ENCODE results near the gene DLG4.

Gene DLG4

GRCh38 chr17:7228920-7229319, 9.3 kb upstream of the DLG4 start:
- DNase-seq, result no peak

DNA sequence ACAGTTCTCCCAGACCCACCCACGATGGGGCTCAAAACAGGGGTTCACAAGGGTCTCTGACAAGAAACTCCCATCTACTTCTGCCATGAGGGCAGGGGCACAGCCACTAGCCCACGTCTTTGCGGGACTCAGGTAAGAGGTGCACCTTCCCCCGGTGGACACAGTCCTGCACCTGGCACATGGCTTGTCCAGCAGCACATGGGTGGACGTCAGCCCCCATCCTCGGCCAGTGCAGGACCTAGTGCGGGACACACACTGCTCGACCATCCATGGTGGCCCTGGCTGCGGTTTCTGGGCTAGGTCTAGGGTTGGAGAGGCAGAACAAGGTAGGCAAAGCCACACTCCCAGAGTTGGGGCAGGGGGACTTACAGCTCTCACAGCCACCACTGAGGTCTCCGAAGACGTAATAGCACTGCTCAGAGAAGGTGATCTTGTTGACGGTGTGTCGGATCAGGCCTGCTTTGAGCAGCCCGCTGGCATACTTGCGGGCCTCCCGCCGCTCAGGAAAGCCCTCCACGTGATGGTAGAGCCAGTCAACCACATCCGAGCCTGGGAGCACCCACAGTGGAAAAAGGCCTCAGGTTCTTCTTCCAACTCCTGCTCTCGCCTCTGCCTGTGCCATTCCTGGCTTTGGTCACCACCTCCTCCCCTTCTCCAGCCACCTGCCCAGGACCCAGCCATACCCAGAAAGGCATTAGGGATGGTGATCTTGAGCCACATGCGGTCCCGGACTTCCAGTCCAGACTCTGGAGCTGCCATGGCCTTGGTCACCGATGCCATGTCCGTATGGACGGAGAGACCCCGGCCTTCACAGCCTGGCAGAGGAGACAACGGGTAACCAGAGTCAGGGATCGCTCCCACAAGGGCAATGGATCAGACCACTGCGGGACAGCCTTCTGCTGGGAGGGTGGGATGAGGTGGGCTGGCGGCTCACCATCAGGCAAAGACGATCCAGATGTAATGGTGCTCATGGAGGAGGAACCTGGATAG, 7.4 kb upstream of the DLG4 start:
- DNase-seq, result no peak

- DNase-seq, result no peak
These were observed 6.2 kb upstream of the DLG4 start for GRCh38 chr17:7225711-7226331.

GRCh38 chr17:7224661-7225111, 5.0 kb upstream of the DLG4 start:
- DNase-seq, result no peak

DNA sequence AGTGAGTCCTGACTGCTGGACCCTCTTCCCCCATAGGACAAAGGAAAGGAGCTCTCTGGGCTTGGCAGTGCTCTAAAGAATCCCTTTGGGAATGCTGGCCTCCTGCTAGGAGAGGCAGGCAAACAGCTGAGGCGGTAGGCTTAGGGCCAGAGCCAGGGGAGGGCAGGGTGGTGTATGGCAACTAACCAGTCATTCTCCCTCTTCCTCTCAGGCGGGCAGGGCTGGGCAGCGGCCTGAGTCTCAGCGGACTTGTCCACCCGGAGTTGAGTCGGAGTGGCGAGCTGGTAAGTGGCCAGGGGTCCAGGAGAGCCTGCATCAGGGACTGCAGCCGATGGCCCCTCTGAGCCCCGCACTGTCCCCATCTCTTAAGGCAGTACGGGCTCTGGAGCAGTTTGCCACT, 4.5 kb upstream of the DLG4 start:
- no peak for DNase-seq

- no peak for DNase-seq
These were observed 3.7 kb upstream of the DLG4 start for GRCh38 chr17:7223375-7223774.

- no peak for DNase-seq
These were observed 3.3 kb upstream of the DLG4 start for GRCh38 chr17:7222972-7223292.

DNA sequence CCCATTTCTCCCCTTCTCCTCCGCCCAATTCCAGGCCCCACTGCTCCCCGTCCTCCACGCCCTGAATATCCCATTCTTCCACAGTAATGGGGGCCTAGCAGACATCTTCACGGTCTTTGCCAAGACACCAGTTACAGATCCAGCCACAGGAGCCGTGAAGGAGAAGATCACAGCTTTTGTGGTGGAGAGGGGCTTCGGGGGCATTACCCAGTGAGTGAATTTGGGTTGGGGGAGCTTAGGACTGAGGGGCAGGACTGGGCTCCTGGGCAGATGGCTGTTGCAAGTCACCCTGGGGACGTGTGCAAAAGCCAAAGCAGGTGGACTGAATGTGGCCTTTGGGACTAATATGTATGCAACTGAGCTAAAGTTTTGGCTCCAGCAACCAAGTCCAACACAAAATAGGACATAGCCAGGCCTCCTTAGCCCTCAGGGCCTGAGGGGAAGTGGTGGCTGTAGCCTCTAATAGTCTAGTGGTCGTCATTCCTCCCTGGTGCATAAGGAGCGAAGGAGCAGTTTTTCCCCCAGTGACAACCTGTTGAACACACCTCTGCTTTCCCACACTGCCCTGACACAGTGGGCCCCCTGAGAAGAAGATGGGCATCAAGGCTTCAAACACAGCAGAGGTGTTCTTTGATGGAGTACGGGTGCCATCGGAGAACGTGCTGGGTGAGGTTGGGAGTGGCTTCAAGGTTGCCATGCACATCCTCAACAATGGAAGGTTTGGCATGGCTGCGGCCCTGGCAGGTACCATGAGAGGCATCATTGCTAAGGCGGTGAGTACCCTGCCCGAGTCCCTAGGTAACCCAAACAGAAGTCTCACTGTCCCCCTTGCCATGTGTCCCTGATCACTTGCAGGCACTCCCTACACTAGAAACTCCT, 2.7 kb upstream of the DLG4 start:
- DNase-seq, result no peak

DNA sequence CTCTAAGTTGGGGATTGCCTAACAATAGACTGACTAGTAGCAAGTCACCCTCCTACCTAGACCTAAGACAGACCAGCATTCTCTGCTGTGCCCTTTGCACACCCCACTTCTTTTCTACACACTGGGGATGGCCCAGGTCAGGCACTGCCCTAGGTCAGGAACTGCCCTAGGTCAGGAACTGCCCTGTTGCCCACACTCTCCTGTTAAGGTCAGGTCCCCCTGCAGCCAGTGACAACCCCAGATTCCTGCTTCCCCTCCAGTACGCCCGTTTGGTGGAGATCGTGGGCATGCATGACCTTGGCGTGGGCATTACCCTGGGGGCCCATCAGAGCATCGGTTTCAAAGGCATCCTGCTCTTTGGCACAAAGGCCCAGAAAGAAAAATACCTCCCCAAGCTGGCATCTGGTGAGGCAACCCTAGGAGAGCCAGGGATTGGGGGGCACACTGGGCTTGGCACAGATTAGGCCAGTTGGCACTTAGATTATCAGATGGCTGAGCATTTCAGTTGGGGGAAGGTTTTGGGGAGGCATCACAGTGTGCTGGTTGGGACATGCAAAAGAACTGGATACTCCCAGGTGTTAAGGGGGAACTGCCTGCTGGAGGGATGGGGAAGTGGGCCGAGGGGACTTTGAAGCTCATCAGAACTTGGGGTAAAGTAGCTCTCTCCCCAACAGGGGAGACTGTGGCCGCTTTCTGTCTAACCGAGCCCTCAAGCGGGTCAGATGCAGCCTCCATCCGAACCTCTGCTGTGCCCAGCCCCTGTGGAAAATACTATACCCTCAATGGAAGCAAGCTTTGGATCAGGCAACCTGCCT, 1.8 kb upstream of the DLG4 start:
- DNase-seq, result no peak

DNA sequence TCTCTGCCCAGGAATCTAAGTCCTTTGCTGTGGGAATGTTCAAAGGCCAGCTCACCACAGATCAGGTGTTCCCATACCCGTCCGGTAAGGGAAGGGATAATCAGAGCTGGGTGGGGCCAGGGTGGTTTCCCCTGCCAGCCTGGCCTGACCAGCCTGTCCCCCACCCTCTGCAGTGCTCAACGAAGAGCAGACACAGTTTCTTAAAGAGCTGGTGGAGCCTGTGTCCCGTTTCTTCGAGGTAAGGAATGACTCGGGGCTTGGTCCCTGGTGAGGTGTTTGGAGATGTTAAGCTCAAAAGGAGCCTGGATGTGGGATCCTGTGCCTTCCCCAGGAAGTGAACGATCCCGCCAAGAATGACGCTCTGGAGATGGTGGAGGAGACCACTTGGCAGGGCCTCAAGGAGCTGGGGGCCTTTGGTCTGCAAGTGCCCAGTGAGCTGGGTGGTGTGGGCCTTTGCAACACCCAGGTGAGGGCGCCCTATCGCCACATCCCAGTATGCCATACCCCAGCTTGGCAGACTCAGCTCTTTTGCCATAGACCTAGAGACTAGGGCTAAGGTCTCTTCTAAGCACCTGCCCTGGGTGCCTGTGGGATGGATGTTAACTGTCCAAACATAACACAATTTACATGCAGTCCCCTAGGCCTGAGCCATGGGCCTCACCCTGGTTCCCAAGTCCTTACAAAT, 1.1 kb upstream of the DLG4 start:
- peak; percentile 26 to 38 (median 28) for DNase-seq

- no peak for DNase-seq
These were observed 316 bp downstream of the DLG4 start for GRCh38 chr17:7219229-7219811.

GRCh38 chr17:7218758-7219157, 878 bp downstream of the DLG4 start:
- DNase-seq, result no peak

- no peak for DNase-seq
These were observed 1.5 kb downstream of the DLG4 start for GRCh38 chr17:7218166-7218565.

DNA sequence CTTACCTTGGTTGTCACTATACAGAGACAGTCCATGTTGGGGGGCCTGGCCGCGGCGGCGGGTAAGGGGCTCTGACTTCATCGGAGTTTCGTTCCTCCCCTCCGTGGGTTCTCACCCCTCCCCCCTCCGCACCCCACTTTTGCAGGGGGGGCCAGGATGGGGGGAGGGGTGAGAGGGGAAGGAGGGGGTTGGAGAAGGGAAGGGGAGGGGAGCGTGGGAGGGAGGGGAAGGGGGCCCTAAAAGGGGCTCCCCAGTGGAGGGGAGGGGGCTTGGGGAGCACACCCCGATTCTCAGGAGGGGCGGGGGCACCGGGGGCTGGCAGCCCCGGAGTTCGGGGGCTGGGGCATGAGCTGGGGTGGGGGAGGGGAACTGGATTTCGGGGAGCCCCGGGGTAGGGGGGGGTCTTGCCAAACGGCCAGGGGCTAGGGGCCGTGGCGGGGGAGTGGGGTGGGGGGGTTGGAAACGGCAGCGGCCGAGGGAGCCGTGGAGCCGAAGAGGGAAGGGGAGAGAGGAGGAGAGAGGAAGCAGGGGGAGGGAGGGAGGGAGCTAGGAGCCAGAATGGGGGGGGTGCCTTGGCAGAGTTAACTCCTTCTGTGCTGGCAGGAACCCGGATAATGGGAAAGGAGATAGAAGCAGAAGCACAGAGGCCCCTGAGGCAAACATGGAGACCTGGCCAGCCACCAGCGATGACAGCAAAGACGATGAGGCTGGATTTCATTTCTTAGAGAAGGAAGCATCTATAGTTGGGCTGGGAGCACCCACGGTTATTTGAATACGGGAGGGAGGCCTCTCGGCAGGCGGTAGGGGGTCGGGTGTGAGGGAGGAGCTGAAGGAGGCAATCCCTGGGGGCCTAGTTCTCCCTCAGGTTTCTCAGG, 2.3 kb downstream of the DLG4 start:
- DNase-seq, result no peak

DNA sequence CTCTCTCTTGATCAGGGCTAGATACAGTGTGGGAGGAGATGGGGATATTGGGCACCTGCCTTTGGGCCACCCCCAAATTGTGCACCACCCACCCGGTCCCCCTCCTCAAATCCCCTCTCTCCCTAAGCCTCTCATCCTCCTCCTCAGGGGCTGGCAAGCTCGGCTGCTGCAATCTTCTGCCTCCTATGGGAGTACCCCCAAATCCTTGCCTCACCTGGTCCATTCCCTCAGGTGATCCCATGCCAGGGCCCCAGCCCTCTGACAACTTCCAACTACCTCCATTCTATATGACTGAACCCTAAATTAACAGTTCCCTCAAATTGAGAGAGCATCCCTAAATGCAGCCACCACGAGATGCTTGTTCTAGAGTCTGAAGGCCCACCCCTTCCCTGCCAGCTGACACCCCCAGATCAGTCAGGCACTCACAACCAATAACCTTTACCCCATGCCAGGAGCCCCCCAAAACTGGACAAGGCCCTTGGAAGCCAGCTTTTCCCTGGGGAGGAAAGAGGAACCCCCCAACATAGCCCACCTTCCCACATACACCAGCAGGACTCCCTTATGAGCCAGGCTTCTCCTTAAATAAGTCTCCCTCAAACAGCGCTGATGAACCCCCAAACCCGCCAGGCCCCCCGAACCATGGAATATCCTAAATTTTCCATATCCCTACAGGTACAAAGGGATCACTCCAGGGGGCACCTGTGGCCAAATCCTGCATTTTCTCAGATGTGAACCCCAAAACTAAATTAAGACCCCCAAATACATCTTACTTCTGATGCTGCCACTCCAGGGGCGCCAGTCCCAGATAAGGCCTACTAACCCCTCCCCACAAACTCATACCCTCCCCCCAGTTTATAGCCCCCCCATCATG, 3.2 kb downstream of the DLG4 start:
- no peak for DNase-seq

DNA sequence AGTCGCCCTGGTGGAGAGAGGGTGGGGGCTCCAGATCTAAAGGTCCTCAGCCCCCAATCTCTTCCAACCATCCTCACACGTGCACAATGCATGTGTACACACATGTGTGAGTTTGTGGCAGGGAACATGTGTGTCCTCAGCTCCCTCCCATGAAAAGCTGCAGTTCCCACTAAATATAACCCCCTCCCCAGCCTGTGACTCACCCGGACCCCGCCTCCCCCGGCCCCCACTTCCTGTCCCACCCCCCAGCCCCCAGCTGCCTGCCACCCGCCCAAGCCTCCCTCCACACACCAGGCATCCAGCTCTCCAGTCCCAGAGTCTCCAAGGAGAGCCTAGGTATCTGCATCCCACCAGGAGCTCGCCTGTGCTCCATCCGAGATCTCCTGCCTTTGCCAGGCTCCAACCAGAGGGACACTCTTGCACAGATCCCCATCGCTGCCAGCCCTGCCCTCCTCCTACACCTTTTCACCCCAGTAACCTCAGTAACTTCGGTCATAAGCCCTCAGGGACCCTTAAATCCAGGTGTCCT, 3.9 kb downstream of the DLG4 start:
- DNase-seq, result no peak

DNA sequence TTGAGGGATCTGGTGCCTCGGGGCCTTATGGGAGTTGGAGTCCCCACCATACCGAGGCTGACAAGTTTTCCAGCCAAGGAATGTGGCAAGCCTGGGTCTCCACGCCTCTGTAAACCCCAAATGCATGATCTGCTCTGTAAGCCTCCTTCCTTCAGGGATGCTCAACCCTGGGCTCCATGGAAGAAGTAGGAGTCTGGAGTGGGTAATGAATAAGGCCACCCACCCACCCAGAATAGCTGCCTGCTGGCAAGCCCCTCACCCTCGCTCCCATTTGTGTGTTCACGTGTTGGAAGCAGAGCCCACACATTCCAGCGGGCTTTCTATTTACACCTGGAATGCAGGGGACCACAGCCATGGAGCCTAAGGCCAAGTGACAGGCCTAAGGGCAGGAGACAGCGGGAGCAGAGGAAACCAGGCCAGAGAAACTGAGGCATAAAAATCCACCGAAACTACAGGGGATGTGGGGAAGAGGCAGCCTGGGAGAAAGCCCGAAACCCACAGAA, 4.4 kb downstream of the DLG4 start:
- DNase-seq, result no peak

DNA sequence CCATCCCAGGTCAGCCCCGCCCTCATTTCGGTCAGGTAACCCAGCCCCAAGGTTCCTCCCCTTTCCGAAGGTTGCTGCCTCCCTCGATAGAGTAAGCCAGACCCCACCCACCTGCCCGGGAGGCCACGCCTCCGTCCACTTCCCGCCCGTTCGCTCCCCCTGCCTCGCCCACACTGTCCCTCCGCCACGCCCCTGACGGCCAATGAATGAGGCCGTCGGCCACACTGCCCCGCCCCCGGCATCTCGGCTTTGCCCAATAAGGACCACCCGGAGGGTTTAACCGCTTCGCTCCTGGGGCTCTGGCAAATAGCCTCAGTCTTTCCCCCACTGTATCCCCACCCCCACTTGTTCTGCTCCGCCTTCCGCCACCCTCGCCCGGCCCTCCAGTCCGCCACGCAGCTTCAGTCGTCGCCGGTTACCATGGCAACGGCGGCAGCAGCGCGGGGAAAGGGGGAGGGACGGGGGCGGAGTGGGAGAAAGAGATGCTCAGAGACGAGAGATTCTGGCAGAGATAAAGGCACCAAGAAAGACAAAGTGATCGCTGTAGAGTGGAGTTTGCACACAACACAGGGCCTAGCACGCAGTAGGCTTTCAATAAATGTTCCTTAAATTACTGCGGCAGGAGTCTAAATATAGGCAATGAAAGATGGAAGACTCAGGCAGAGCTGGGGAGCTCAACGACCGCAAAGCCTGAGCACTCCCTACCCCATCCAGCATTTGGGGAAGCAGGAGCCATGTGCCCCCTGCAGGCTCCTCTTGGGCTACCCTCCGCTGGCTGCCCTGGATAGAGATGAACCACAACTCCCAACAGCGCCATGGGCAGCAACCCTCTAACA, 5.1 kb downstream of the DLG4 start:
- peak; percentile 96 to 98 (median 97) for DNase-seq
